Measurements from ENCODE around the gene FSHR.

- TF ChIP-seq CTCF (IDR thresholded peaks at IDR 0.05; ENCODE audit: insufficient read depth, low read length) (no peak), SPI1 (IDR thresholded peaks at IDR 0.05; ENCODE audit: borderline replicate concordance, low read depth) (no peak), GABPA (IDR thresholded peaks at IDR 0.05; ENCODE audit: low read depth) (no peak)
Observed at GRCh38 chr2:49186050-49186648, 31.8 kb upstream of the FSHR start.

Measured in HL-60 (cell line).